Right hindlimb (tissue), 1 donor: Measurements from ENCODE around the gene SEZ6L.
A peak's percentile ranks its signal among the peaks of the same experiment; 100 is the strongest.

Experiments used
- DNase-seq: peaks from one replicate; pipeline ENCODE4 v3.0.0-alpha.2; 2018

The SEZ6L gene

GRCh38 chr22:26345496-26345895 is 176.2 kb downstream of the SEZ6L start:
- DNase-seq, result no peak

DNA sequence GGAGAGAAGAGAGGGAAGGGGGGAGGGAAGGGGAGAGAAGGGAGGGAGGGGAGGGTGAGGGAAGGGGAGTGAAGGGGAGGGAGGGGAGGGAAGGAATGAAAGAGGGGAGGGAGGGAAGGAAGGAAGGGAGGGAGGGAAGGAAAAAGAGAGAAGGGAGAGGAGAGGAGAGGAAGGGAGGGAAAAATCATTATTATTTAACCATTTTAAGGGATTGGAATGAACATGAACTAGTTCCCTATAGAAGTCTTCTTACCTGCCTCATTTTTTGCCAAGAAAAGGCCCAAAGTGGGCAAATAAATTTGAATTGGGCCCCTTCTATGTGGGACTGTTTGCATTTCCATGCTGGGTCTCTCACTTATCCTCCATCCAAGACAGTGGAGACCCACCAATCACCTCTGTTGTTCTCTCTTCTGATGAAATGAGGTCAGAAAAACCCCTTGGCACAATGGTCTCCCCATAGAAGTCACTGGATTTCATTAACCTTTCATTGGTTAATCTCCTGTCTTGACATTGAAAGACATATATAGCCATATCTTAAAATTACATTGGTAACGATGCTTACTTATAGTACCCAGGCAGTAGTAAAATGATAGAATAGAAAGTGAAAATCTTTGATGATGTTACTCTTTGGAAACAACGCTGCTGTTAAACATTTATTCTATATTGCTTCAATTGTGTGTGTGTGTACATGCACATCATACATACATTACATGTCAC is 179.7 kb downstream of the SEZ6L start:
- DNase-seq, result no peak

DNA sequence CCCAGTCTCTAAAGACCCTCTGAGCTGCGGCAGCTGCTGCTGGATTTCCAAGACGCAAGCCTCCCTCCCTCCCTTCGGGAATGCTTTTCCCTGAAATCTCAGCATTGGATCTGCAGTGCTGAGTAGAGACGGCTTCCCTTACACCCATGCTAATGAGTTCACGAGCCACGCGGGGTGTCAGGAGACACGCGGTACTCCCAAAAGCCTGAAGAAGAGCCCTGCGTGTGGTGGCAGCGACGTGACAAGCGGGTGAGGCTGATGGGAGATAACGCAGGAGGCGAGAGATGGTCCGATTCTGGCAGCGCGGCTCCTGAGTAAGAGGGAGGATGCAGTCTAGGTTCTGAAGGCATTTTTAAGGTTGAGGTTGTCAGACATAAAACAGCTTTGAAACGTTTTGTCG is 185.4 kb downstream of the SEZ6L start:
- no peak for DNase-seq

GRCh38 chr22:26357281-26357680 is 188.0 kb downstream of the SEZ6L start:
- DNase-seq, result no peak

- DNase-seq, result no peak
Measured at GRCh38 chr22:26357813-26358212, 188.6 kb downstream of the SEZ6L start.

DNA sequence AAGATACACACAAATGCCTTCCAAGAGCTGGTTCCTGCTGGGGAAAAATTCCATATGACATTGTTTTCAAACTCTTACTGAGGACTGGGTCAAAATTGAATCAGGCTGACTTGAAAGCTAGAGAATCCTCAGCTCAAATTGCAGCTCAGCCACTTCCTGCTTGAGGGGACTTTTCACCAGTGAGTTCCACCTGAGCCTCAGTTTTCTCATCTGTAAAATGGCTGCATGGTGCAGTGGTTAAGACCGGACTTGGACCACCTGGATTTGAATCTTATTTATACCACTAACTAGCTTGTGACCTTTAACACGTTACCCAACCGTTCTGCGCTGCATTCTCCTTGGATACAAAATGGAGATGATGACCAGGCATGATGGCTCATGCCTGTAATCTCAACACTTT is 189.9 kb downstream of the SEZ6L start:
- no peak for DNase-seq

GRCh38 chr22:26360169-26360885 is 191.1 kb downstream of the SEZ6L start:
- DNase-seq, result peak; percentile 64

DNA sequence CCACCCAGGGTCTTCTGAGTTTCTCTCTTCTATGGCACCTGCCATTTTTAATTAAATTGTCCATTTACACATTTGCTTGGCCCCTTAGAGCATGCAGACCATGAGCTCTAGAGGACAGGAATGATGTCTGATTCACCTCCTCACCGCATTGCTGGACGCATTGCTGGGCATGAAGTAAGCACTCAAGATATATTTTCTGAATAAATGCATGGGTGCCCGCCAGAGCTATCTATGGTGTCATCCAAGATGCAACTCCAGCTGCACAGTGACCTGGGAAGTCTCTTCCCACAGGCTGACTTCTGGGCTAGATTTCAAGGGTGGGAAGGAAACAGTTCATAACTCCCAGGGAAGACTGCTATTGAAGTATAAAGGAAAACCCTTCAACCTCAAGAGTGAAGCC is 193.2 kb downstream of the SEZ6L start:
- no peak for DNase-seq

DNA sequence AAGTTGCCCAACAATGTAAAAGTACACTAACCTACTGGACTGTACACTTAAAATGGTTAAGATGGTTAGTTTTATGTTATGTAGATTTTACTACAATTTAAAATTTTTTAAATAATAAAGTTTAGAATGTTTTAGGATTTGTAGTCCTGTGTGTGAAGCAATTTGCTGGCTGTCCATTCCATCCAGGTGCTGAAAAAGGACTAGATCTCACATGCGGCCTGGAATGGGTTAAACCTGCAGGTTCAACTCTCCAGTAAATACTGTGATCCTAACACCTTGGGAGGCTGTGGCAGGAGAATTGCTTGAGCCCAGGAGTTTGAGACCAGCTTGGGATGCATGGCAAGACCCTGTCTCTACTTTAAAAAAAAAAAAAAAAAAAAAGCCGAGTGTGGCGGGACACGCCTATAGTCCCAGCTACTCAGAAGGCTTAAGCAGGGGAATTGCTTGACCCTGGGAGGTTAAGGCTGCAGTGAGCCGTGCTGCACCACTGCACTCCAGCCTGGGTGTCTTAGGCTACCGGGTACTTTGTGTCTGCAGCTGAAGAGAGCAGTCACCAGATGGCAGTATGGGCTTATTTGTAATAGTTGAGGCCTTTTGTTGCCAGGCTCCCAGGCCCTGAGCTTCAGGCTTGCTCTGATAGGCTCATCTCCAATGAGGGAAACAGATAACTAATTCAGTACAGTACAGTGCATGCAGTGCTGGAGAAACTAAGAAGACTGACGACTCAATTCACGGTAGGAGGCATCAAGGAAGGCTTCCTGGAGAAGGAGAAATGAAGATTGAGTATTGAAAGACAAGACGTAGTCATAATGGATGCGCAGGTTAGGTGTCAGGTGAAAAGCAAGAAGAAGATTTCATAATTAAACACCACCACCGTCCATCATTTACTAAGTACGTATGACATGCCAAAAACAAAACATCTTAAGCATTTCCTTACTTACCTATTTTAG is 195.1 kb downstream of the SEZ6L start:
- peak; percentile 62 for DNase-seq

DNA sequence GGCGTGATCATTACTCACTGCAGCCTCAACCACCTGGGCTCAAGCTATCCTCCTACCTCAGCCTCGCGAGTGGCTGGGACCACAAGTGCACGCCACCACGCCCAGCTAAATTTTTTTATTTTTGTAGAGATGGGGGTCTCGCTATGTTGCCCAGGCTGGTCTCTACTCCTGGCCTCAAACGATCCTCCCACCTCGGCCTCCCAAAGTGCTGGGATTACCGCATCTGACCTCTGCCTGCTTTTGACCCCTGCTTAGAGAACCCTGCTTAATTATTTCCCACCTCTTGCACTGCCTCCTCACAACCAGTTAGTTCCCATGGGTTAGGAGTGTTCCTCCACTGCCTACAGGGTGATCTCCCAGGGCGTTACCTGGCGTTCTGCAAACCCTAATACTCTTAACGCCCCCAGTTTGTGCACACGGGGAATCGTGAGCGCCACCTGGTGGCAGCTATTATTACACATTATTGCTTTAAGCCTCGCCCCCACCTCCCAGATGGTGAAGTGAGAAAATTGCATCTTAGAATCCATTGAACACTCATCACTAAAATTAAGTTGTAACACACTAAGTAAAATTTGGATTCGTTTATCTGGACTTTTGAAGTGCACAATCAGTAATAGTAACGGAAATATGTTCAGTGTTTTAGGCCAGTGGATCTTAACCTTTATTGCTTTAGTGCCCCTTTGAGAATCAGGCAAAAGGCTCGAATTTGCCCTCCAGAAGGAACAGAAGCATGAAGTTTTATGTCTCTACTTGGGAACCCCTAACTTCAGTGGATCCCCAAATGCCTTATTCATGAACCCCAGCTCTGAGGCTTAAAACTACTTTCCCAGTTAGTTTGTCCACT is 198.4 kb downstream of the SEZ6L start:
- no peak for DNase-seq

GRCh38 chr22:26372890-26373289 is 203.6 kb downstream of the SEZ6L start:
- no peak for DNase-seq

DNA sequence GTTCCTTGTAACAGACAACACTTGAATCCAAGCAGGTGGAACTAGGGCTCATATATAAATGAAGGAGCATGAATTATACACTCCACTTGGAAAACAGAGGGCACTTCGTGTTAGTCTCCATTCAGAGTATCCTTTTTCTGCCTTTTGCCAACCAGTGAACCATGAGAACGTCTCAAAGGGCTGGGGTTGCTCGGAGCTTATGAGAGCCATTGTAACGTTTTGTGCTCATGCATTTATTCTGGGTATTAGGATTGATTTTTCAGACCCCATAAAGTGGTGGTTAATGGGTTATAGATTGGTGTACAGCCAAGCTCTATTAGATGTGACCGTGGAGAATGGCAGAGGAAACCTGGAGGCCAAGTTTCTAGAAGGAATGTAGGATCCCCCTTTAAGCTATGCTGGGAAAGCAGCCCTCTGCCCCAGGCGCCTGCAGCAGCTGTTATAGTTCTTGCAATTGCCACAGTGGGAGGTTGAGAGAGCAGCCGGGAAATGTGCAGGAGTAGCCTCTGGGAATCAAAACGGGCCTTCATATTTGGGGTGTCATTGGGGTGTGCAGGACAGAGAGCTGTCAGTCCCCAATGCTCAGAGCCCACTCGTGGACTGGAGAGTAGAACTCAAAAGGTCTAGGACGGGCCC is 205.2 kb downstream of the SEZ6L start:
- peak; percentile 39 for DNase-seq

DNA sequence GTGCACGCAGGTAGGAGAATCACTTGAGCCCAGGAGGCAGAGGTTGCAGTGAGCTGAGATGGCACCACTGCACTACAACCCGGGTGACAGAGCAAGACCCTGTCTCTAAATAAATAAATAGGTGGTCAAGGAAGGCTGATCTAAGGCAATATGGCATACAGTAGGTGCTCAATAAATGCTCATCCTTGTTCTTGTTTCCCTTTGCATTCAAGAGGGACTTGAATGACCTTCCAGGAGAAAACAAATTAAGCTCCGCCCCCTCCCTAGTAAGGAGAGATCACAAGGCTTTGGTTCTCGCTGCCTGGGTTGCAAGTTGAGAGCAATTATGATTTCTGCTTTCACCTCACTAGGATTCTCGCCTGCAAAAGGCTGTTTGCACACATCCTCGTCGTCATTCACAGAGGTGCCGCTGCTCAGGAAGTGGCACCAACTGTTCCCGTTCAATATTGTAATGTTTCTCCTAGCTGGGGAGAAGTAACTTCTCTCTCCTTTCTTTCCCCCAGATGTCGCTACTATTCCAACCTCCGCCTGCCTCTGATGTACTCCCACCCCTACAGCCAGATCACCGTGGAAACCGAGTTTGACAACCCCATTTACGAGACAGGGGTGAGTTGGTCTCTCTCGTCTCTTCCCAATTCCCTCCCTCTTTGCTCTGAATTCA is 208.0 kb downstream of the SEZ6L start:
- DNase-seq, result no peak

- DNase-seq, result no peak
Measured at GRCh38 chr22:26380072-26380830, 211.0 kb downstream of the SEZ6L start.

- no peak for DNase-seq
Measured at GRCh38 chr22:26382782-26383181, 213.5 kb downstream of the SEZ6L start.

DNA sequence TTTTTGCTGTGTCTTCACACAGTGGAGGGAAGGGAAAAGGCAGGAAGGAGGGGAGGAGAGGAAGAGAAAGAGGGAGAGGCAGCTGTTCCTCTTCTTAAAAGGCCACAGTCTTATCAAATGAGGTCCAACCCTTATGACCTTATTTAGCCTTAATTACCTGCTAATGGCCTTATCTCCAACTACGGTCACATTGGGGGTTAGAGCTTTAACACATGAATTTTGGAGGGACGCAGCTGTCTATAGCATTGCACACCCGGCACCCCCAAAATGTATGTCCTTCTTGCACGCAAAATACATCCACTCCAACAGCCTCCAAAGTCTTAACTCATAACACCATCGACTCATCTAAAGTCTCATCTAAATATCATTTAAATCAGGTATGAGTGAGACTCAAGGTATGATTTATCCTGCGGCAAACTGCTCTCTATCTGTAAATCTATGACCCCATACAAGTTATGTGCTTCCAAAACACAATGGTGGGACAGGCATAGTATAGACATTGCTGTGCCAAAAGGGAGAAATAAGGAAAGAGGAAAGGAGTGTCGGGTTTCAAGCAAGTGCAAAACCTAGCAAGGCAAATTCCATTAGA is 214.8 kb downstream of the SEZ6L start:
- DNase-seq, result no peak

- DNase-seq, result no peak
Measured at GRCh38 chr22:26385164-26385563, 215.9 kb downstream of the SEZ6L start.

DNA sequence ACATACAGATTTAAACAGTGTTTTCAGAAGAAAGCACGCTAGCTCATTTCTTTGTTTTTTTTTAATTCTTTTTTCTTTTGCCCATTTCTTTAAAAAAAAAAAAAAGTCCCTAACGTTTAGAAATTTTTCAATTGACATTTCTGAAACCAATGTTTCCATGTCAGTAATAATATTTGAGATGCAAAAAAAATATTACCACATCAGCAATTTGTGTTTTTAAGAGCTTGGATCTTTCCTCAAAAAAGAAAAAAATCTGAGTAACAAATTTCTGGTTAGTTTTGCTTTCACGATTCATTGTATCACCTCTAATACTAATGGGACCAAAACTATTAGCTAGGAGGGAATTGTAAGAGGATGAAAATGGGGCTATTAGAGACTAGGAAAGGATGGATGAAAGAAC is 219.9 kb downstream of the SEZ6L start:
- DNase-seq, result no peak

GRCh38 chr22:26391091-26391490 is 221.8 kb downstream of the SEZ6L start:
- DNase-seq, result no peak

DNA sequence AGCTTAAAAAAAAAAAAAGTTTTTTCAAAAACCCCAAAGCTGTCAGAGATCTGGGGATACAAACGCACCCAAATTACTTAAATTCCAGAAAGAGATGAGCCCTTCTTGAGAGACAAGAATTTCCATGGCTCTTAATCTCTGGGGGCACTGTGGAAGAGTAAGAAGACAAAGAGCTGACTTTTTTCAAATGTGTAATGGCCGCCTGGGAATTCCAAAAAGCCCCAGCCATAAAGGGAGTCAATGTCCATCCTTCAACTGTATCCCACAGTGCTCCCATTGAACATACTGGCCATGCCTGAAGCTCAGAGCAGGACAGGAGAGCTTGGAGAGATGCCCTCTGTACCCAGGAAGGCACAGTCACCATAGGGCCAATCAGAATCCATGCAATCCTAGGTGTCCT is 222.4 kb downstream of the SEZ6L start:
- no peak for DNase-seq
